ENCODE results near the gene CKMT1B. TPM values are rescaled to one million over a fixed set of nuclear protein-coding genes. Genes with fewer than 3 reads are reported as not detected.
"Not testable (repeated sequence)": the region's sequence is repeated elsewhere in the genome, so short reads cannot be mapped to it uniquely, and the experiment has no call there.

Gene CKMT1B
- total RNA-seq, 1 experiment from 2014 or later = not detected

GRCh38 chr15:43563793-43564192, 30.0 kb upstream of the CKMT1B start:
- H3K4me2 ChIP-seq (ENCODE audit: low read depth, low read length, poor library complexity, severe bottlenecking); H2AFZ ChIP-seq (ENCODE audit: low read length); H3K36me3 ChIP-seq (ENCODE audit: insufficient read depth, low read length); DNase-seq; H3K9ac ChIP-seq (ENCODE audit: low read length); H3K79me2 ChIP-seq (ENCODE audit: low read length); H3K4me1 ChIP-seq (ENCODE audit: low read length); H3K9me3 ChIP-seq (ENCODE audit: low read length); H3K4me3 ChIP-seq (ENCODE audit: low read length); H3K9me2 ChIP-seq (replicated peaks; ENCODE audit: insufficient read depth, low read length); H4K20me1 ChIP-seq (ENCODE audit: insufficient read depth, low read depth, low read length); H3K27ac ChIP-seq (ENCODE audit: low read length); H3K27me3 ChIP-seq (ENCODE audit: low read length): not testable (repeated sequence)

DNA sequence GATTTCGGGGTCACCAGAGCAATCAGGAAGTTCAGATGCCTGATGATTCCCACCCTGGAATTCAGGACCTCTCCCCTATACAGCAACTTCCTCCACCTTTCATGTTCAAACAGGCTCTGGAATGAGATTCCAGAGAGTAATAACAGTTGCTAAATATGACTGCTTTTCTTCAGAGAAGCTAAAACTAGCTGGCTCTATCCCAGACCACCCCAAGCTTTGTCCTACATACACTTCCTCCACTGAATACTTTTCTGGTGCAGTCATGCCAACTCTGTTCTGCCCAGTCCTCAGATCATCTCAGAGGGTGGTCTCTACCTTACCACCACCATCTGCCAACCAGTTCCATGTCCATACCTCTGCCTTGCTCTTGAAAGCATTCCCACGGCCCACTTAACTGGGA, 27.2 kb upstream of the CKMT1B start:
- H3K4me2 ChIP-seq (ENCODE audit: low read depth, low read length, poor library complexity, severe bottlenecking); DNase-seq; H3K36me3 ChIP-seq (ENCODE audit: insufficient read depth, low read length); H3K27ac ChIP-seq (ENCODE audit: low read length); H2AFZ ChIP-seq (ENCODE audit: low read length); H3K9me3 ChIP-seq (ENCODE audit: low read length); H3K9me2 ChIP-seq (replicated peaks; ENCODE audit: insufficient read depth, low read length); H3K9ac ChIP-seq (ENCODE audit: low read length); H3K4me3 ChIP-seq (ENCODE audit: low read length); H4K20me1 ChIP-seq (ENCODE audit: insufficient read depth, low read depth, low read length); H3K79me2 ChIP-seq (ENCODE audit: low read length); H3K27me3 ChIP-seq (ENCODE audit: low read length); H3K4me1 ChIP-seq (ENCODE audit: low read length): not testable (repeated sequence)

- H4K20me1 ChIP-seq (ENCODE audit: insufficient read depth, low read depth, low read length); H3K9me3 ChIP-seq (ENCODE audit: low read length); H3K4me2 ChIP-seq (ENCODE audit: low read depth, low read length, poor library complexity, severe bottlenecking); H3K9me2 ChIP-seq (replicated peaks; ENCODE audit: insufficient read depth, low read length); H3K27me3 ChIP-seq (ENCODE audit: low read length); H3K79me2 ChIP-seq (ENCODE audit: low read length); H3K4me3 ChIP-seq (ENCODE audit: low read length); H2AFZ ChIP-seq (ENCODE audit: low read length); H3K27ac ChIP-seq (ENCODE audit: low read length); DNase-seq; H3K9ac ChIP-seq (ENCODE audit: low read length); H3K4me1 ChIP-seq (ENCODE audit: low read length); H3K36me3 ChIP-seq (ENCODE audit: insufficient read depth, low read length): not testable (repeated sequence)
Observed at GRCh38 chr15:43574607-43575006, 19.2 kb upstream of the CKMT1B start.

- not testable (repeated sequence) for DNase-seq; H3K36me3 ChIP-seq (ENCODE audit: insufficient read depth, low read length); H3K4me2 ChIP-seq (ENCODE audit: low read depth, low read length, poor library complexity, severe bottlenecking); H3K9me3 ChIP-seq (ENCODE audit: low read length); H3K4me3 ChIP-seq (ENCODE audit: low read length); H3K27me3 ChIP-seq (ENCODE audit: low read length); H3K9ac ChIP-seq (ENCODE audit: low read length); H2AFZ ChIP-seq (ENCODE audit: low read length); H3K79me2 ChIP-seq (ENCODE audit: low read length); H3K9me2 ChIP-seq (replicated peaks; ENCODE audit: insufficient read depth, low read length); H3K4me1 ChIP-seq (ENCODE audit: low read length); H3K27ac ChIP-seq (ENCODE audit: low read length); H4K20me1 ChIP-seq (ENCODE audit: insufficient read depth, low read depth, low read length)
Observed at GRCh38 chr15:43589778-43590466, 3.9 kb upstream of the CKMT1B start, which contains the start of gene PPIP5K1. Gene PPIP5K1, minus strand, starts transcription at chr15:43590208. Its CDS starts 5,704 bp downstream, at chr15:43584504.

DNA sequence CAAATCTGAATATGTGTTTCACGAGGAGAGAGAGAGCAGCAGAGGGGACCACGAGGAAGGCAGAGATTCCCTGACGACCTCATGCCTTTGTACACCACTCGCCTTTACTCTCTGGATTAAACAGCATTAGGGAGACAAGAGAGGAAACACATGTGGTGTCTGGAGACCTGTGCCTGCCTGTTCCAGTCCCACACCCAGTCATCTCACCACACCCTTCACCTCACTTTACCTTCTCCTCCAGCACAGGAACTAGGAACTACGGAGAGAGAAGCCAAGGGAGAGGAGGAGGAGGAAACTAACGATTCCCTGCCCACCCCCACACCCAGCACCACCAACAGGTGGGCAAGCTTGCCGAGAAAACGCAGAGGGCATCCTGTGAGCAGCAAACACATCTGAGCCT, 986 bp upstream of the CKMT1B start:
- not testable (repeated sequence) for H3K9me3 ChIP-seq (ENCODE audit: low read length); H3K9me2 ChIP-seq (replicated peaks; ENCODE audit: insufficient read depth, low read length); H3K27me3 ChIP-seq (ENCODE audit: low read length); H3K36me3 ChIP-seq (ENCODE audit: insufficient read depth, low read length); H3K4me3 ChIP-seq (ENCODE audit: low read length); H3K9ac ChIP-seq (ENCODE audit: low read length); H2AFZ ChIP-seq (ENCODE audit: low read length); H3K4me1 ChIP-seq (ENCODE audit: low read length); H4K20me1 ChIP-seq (ENCODE audit: insufficient read depth, low read depth, low read length); DNase-seq; H3K4me2 ChIP-seq (ENCODE audit: low read depth, low read length, poor library complexity, severe bottlenecking); H3K79me2 ChIP-seq (ENCODE audit: low read length); H3K27ac ChIP-seq (ENCODE audit: low read length)

GRCh38 chr15:43599131-43599530, 5.3 kb downstream of the CKMT1B start:
- not testable (repeated sequence) for H3K4me2 ChIP-seq (ENCODE audit: low read depth, low read length, poor library complexity, severe bottlenecking); H3K27me3 ChIP-seq (ENCODE audit: low read length); H3K27ac ChIP-seq (ENCODE audit: low read length); H3K79me2 ChIP-seq (ENCODE audit: low read length); H3K36me3 ChIP-seq (ENCODE audit: insufficient read depth, low read length); H3K4me3 ChIP-seq (ENCODE audit: low read length); H4K20me1 ChIP-seq (ENCODE audit: insufficient read depth, low read depth, low read length); H3K9ac ChIP-seq (ENCODE audit: low read length); H2AFZ ChIP-seq (ENCODE audit: low read length); DNase-seq; H3K4me1 ChIP-seq (ENCODE audit: low read length); H3K9me3 ChIP-seq (ENCODE audit: low read length); H3K9me2 ChIP-seq (replicated peaks; ENCODE audit: insufficient read depth, low read length)

- H3K9ac ChIP-seq (ENCODE audit: low read length); H4K20me1 ChIP-seq (ENCODE audit: insufficient read depth, low read depth, low read length); H3K4me1 ChIP-seq (ENCODE audit: low read length); DNase-seq; H3K4me2 ChIP-seq (ENCODE audit: low read depth, low read length, poor library complexity, severe bottlenecking); H3K79me2 ChIP-seq (ENCODE audit: low read length); H2AFZ ChIP-seq (ENCODE audit: low read length); H3K27me3 ChIP-seq (ENCODE audit: low read length); H3K27ac ChIP-seq (ENCODE audit: low read length); H3K9me2 ChIP-seq (replicated peaks; ENCODE audit: insufficient read depth, low read length); H3K36me3 ChIP-seq (ENCODE audit: insufficient read depth, low read length); H3K9me3 ChIP-seq (ENCODE audit: low read length); H3K4me3 ChIP-seq (ENCODE audit: low read length): not testable (repeated sequence)
Observed at GRCh38 chr15:43600200-43600599, 6.4 kb downstream of the CKMT1B start.

DNA sequence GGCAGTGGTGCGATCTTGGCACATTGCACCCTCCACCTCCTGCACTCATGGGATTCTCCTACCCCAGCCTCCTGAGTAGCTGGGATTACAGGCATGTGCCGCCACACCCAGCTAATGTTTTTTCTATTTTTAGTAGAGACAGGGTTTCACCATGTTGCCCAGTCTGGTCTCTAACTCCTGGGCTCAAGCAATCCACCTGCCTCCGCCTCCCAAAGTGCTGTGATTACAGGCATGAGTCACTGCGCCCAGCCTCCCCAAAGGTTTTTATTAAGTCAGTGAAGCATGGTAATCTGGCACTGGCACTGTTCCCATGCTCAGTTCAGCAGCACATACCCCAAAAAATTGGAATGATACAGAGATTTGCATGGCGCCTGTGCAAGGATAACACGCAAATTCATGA, 8.4 kb downstream of the CKMT1B start:
- not testable (repeated sequence) for H3K4me1 ChIP-seq (ENCODE audit: low read length); H3K9me3 ChIP-seq (ENCODE audit: low read length); H3K4me3 ChIP-seq (ENCODE audit: low read length); H3K27ac ChIP-seq (ENCODE audit: low read length); H3K9ac ChIP-seq (ENCODE audit: low read length); H3K27me3 ChIP-seq (ENCODE audit: low read length); H4K20me1 ChIP-seq (ENCODE audit: insufficient read depth, low read depth, low read length); H3K9me2 ChIP-seq (replicated peaks; ENCODE audit: insufficient read depth, low read length); H3K4me2 ChIP-seq (ENCODE audit: low read depth, low read length, poor library complexity, severe bottlenecking); H3K79me2 ChIP-seq (ENCODE audit: low read length); H3K36me3 ChIP-seq (ENCODE audit: insufficient read depth, low read length); H2AFZ ChIP-seq (ENCODE audit: low read length)
- peak; percentile 35 for DNase-seq

DNA sequence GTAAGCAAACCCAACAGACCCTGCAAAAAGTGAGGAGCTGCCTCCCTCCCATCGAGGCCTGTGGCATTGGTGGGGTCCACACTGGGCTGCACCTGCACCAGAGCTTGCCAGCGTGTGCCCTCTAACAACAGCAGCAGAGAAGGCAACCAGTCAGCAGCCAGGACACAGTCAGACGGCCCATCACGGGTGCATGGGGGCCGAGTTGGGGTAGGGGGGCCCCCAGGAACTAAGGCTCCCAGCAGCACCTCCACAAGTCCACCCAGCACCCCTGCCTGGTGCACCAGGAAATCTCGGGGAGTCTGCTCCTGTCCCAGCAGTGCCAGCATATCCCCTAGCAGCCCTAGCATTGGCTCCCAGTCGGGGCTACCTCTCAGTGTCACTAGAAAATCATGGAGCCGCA, 23.9 kb downstream of the CKMT1B start:
- not testable (repeated sequence) for DNase-seq; H3K36me3 ChIP-seq (ENCODE audit: insufficient read depth, low read length); H3K9me2 ChIP-seq (replicated peaks; ENCODE audit: insufficient read depth, low read length); H3K9ac ChIP-seq (ENCODE audit: low read length); H3K4me3 ChIP-seq (ENCODE audit: low read length); H4K20me1 ChIP-seq (ENCODE audit: insufficient read depth, low read depth, low read length); H3K4me1 ChIP-seq (ENCODE audit: low read length); H3K27ac ChIP-seq (ENCODE audit: low read length); H2AFZ ChIP-seq (ENCODE audit: low read length); H3K9me3 ChIP-seq (ENCODE audit: low read length); H3K27me3 ChIP-seq (ENCODE audit: low read length); H3K4me2 ChIP-seq (ENCODE audit: low read depth, low read length, poor library complexity, severe bottlenecking); H3K79me2 ChIP-seq (ENCODE audit: low read length)

Measured in Karpas-422 (cell line).